ENCODE data around the gene C1orf53.

C1orf53 gene

DNA sequence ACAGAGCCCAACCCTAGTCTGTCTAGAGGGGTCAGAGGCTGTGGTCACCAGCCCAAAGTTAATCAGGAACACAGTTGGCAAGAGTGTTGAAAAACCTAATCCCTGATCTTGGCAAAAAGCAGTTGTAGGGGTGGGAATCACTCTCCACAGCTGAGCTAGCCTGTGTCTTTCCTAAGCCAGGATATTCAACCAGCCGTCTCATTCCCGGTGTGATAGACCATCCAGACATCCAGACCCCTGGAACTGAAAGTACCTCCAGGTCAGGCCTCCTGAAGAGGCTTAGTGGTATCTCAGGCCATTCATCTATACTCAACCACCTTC, 19.6 kb downstream of the C1orf53 start:
- H3K79me2 ChIP-seq (ENCODE audit: low read length) = no peaks in the 10 kb centered on the region

DNA sequence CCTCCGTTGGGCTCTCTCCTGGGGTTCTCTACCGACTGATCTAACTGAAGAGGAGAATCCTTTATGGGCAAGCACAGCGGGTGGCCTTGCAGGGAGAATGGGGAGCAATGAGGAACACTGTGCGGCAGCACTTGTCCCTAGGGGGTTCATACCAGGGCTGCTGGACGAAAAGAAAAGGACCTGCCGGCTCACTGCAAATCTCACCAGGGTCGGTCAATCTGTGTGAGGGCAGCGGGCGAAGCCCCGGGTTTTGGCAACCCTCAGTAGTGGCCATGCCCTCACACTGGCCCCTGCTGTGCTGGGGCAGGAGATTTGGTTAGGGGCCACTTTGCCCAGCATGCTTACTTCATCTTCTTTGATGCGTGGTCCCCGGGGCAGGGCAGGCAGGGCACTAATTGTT, 20.6 kb downstream of the C1orf53 start:
- Histone ChIP-seq H3K9ac (ENCODE audit: low read length) (no peak overlapping the region), H2AFZ (ENCODE audit: low read length) (no peak overlapping the region), H3K4me3 (ENCODE audit: low read length) (no peak overlapping the region), H3K27ac (ENCODE audit: low read length) (no peak overlapping the region), H3K4me2 (ENCODE audit: low read depth, low read length) (no peak overlapping the region), H3K9me3 (replicated peaks; ENCODE audit: insufficient read depth, low read length) (no peaks in the 10 kb centered on the region), H3K36me3 (replicated peaks; ENCODE audit: insufficient read depth, low read length) (no peaks in the 10 kb centered on the region), H3K79me2 (ENCODE audit: low read length) (no peaks in the 10 kb centered on the region), H3K27me3 (replicated peaks; ENCODE audit: insufficient read depth, low read length) (peaks cover 19% of the 10 kb centered on the region), H4K20me1 (ENCODE audit: insufficient read depth, low read length) (no peaks in the 10 kb centered on the region), H3F3A (ENCODE audit: insufficient read depth, low read length) (no peaks in the 10 kb centered on the region), H3K4me1 (ENCODE audit: low read length) (no peaks in the 10 kb centered on the region), H3K9me2 (replicated peaks; ENCODE audit: insufficient read depth, low read length) (no peaks in the 10 kb centered on the region)
- no peak for DNase-seq
- no peak for TF ChIP-seq EZH2phosphoT487 (IDR thresholded peaks at IDR 0.05; ENCODE audit: low read length)
- TF ChIP-seq EZH2 (optimal IDR thresholded peaks at IDR 0.05; ENCODE audit: low read depth, low read length) = no peak
- TF ChIP-seq, protein P1, sequence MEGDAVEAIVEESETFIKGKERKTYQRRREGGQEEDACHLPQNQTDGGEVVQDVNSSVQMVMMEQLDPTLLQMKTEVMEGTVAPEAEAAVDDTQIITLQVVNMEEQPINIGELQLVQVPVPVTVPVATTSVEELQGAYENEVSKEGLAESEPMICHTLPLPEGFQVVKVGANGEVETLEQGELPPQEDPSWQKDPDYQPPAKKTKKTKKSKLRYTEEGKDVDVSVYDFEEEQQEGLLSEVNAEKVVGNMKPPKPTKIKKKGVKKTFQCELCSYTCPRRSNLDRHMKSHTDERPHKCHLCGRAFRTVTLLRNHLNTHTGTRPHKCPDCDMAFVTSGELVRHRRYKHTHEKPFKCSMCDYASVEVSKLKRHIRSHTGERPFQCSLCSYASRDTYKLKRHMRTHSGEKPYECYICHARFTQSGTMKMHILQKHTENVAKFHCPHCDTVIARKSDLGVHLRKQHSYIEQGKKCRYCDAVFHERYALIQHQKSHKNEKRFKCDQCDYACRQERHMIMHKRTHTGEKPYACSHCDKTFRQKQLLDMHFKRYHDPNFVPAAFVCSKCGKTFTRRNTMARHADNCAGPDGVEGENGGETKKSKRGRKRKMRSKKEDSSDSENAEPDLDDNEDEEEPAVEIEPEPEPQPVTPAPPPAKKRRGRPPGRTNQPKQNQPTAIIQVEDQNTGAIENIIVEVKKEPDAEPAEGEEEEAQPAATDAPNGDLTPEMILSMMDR (IDR thresholded peaks at IDR 0.05; ENCODE audit: low read length) = no peak

More for the DNA sequence above, 19.6 kb downstream of the C1orf53 start:
- Histone ChIP-seq H3K4me2 (ENCODE audit: low read depth, low read length) (no peak overlapping the region), H3K4me3 (ENCODE audit: low read length) (no peak overlapping the region), H3K9me2 (replicated peaks; ENCODE audit: insufficient read depth, low read length) (no peaks in the 10 kb centered on the region), H3K4me1 (ENCODE audit: low read length) (no peaks in the 10 kb centered on the region), H3K9me3 (replicated peaks; ENCODE audit: insufficient read depth, low read length) (no peaks in the 10 kb centered on the region), H3K27ac (ENCODE audit: low read length) (no peak overlapping the region), H2AFZ (ENCODE audit: low read length) (no peak overlapping the region), H3K36me3 (replicated peaks; ENCODE audit: insufficient read depth, low read length) (no peaks in the 10 kb centered on the region), H3F3A (ENCODE audit: insufficient read depth, low read length) (no peaks in the 10 kb centered on the region), H4K20me1 (ENCODE audit: insufficient read depth, low read length) (no peaks in the 10 kb centered on the region), H3K9ac (ENCODE audit: low read length) (no peak overlapping the region), H3K27me3 (replicated peaks; ENCODE audit: insufficient read depth, low read length) (peaks cover 29% of the 10 kb centered on the region)
- TF ChIP-seq, protein P1 (IDR thresholded peaks at IDR 0.05; ENCODE audit: low read length) = no peak
- no peak for TF ChIP-seq EZH2phosphoT487 (IDR thresholded peaks at IDR 0.05; ENCODE audit: low read length)
- TF ChIP-seq EZH2 (optimal IDR thresholded peaks at IDR 0.05; ENCODE audit: low read depth, low read length) = no peak
- DNase-seq = no peak

DNA sequence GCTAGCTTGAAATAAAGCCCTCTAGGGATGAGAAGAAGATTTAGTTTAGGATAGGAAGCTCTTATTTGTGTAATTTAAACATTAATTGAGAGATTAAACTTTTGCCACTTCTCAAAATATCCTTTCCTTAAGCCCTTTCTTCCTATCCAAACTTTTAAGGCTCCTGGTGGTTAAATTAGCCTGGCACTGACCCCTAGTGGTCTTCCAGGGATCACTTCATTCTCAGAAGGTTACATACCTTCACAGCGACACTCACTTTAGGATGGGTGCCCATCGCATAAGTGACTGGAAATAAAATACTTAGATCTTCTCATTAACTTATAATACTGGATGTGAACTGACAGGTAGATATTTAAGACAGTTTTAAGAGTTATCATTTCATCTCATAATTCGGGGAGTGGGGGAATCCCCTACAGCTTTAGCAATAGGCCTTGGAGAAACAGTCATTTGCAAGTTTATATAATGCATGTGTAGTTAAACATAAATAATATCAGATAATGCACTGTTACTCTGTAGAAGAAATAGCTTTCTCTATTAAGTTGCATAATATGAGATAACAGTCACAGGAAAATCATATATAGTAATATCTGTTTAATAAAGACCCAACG, 22.2 kb downstream of the C1orf53 start:
- no peaks in the 10 kb centered on the region for H3K79me2 ChIP-seq (ENCODE audit: low read length)
- no peak overlapping the region for H2AFZ ChIP-seq (ENCODE audit: low read length)
- H3K4me1 ChIP-seq (ENCODE audit: low read length) = 0 out of 2 replicates have a peak, but pooled peaks cover 3% of the 10 kb centered on the region
- DNase-seq = peak; percentile 59
- H3K36me3 ChIP-seq (replicated peaks; ENCODE audit: insufficient read depth, low read length) = no peaks in the 10 kb centered on the region
- H3K27me3 ChIP-seq (replicated peaks; ENCODE audit: insufficient read depth, low read length) = peaks cover 3% of the 10 kb centered on the region
- H4K20me1 ChIP-seq (ENCODE audit: insufficient read depth, low read length) = no peaks in the 10 kb centered on the region
- TF ChIP-seq EZH2phosphoT487 (IDR thresholded peaks at IDR 0.05; ENCODE audit: low read length) (no peak), EZH2 (optimal IDR thresholded peaks at IDR 0.05; ENCODE audit: low read depth, low read length) (no peak)
- TF ChIP-seq, protein P1 (IDR thresholded peaks at IDR 0.05; ENCODE audit: low read length) = peak; percentile 97
- no peak overlapping the region for H3K4me3 ChIP-seq (ENCODE audit: low read length)
- no peak overlapping the region for H3K27ac ChIP-seq (ENCODE audit: low read length)
- no peaks in the 10 kb centered on the region for H3K9me2 ChIP-seq (replicated peaks; ENCODE audit: insufficient read depth, low read length)
- no peaks in the 10 kb centered on the region for H3K9me3 ChIP-seq (replicated peaks; ENCODE audit: insufficient read depth, low read length)
- no peak overlapping the region for H3K9ac ChIP-seq (ENCODE audit: low read length)
- no peaks in the 10 kb centered on the region for H3F3A ChIP-seq (ENCODE audit: insufficient read depth, low read length)
- no peak overlapping the region for H3K4me2 ChIP-seq (ENCODE audit: low read depth, low read length)

Measured in MM.1S (cell line).